GM23338 (cell line): ENCODE measurements around the gene RAPGEF5. TPM values are rescaled to one million over a fixed set of nuclear protein-coding genes. Genes with fewer than 3 reads are reported as not detected.

Source experiments
- ATAC-seq: fragments of 200-7000 bp; cut with Tn5 transposase; 3 replicates; pipeline ENCODE4 v1.9.1; 2020
- DNase-seq: peaks from one replicate; pipeline ENCODE4 v3.0.0-alpha.2; 2015; ENCODE audit warnings: low spot score
- H2AFZ ChIP-seq: fragments of 200-600 bp; sonication (generic); 2 replicates; pipeline ENCODE4 v1.8.0; 2016; ENCODE audit warnings: antibody characterized with exemption, mild to moderate bottlenecking, moderate library complexity
- H3F3A ChIP-seq: fragments of 200-600 bp; sonication (generic); replicated peaks from 2 replicates; pipeline ENCODE4 v1.8.0; 2017; ENCODE audit warnings: antibody characterized with exemption, mixed run types, low read depth
- H3K27ac ChIP-seq: fragments of 200-600 bp; sonication (generic); 2 replicates; pipeline ENCODE4 v1.6.1; 2016; ENCODE audit warnings: low read depth
- H3K27me3 ChIP-seq: fragments of 200-600 bp; sonication (generic); 2 replicates; pipeline ENCODE4 v1.8.0; 2016; ENCODE audit warnings: mild to moderate bottlenecking, mixed run types, moderate library complexity; ENCODE audit not compliant: insufficient read depth
- H3K36me3 ChIP-seq: fragments of 200-600 bp; sonication (generic); 2 replicates; pipeline ENCODE4 v1.8.0; 2016; ENCODE audit warnings: mild to moderate bottlenecking; ENCODE audit not compliant: insufficient read depth
- H3K4me1 ChIP-seq: fragments of 200-600 bp; sonication (generic); 2 replicates; pipeline ENCODE4 v1.8.0; 2016; ENCODE audit warnings: mild to moderate bottlenecking, moderate library complexity; ENCODE audit not compliant: insufficient read depth
- H3K4me2 ChIP-seq: fragments of 200-600 bp; sonication (generic); 2 replicates; pipeline ENCODE4 v1.7.1; 2017; ENCODE audit warnings: mixed run types
- H3K4me3 ChIP-seq: fragments of 200-600 bp; sonication (generic); 2 replicates; pipeline ENCODE4 v1.6.1; 2016; ENCODE audit warnings: mixed run types
- H3K79me2 ChIP-seq: fragments of 200-600 bp; sonication (generic); replicated peaks from 2 replicates; pipeline ENCODE4 v1.8.0; 2017; ENCODE audit warnings: mild to moderate bottlenecking; ENCODE audit not compliant: insufficient read depth
- H3K9me2 ChIP-seq: fragments of 200-600 bp; sonication (generic); 2 replicates; pipeline ENCODE4 v1.8.0; 2017; ENCODE audit not compliant: insufficient read depth
- H4K20me1 ChIP-seq: fragments of 200-600 bp; sonication (generic); replicated peaks from 2 replicates; pipeline ENCODE4 v1.8.0; 2017; ENCODE audit warnings: mild to moderate bottlenecking; ENCODE audit not compliant: insufficient read depth
- H3K27ac Mint-ChIP-seq: 2 replicates; pipeline ENCODE4 v1.8.0; 2020; ENCODE audit warnings: inconsistent platforms, mild to moderate bottlenecking, moderate library complexity, mixed read lengths
- H3K27me3 Mint-ChIP-seq: 3 replicates; pipeline ENCODE4 v1.8.0; 2022; ENCODE audit warnings: low read depth, mild to moderate bottlenecking, moderate library complexity, mixed read lengths, inconsistent platforms; ENCODE audit not compliant: insufficient read depth, poor library complexity
- H3K36me3 Mint-ChIP-seq: 3 replicates; pipeline ENCODE4 v1.8.0; 2021; ENCODE audit warnings: low read depth, mild to moderate bottlenecking, inconsistent platforms, moderate library complexity, mixed read lengths
- H3K4me1 Mint-ChIP-seq: 3 replicates; pipeline ENCODE4 v1.8.0; 2020; ENCODE audit warnings: mild to moderate bottlenecking, inconsistent platforms, mixed read lengths
- H3K4me3 Mint-ChIP-seq: 3 replicates; pipeline ENCODE4 v1.8.0; 2021; ENCODE audit warnings: moderate library complexity, mild to moderate bottlenecking, inconsistent platforms, mixed read lengths
- H3K9me3 Mint-ChIP-seq: 3 replicates; pipeline ENCODE4 v1.8.0; 2020; ENCODE audit warnings: moderate library complexity, mild to moderate bottlenecking, inconsistent platforms, mixed read lengths
- CREB1 ChIP-seq: fragments of 250-450 bp; sonication (Bioruptor Pico); IDR thresholded peaks from 2 replicates; pipeline ENCODE4 v1.5.0; 2020; ENCODE audit warnings: low read depth, mild to moderate bottlenecking, moderate library complexity
- EZH2phosphoT487 ChIP-seq: fragments of 200-600 bp; sonication (generic); IDR thresholded peaks from one replicate; pipeline ENCODE4 v1.8.1; 2018; ENCODE audit warnings: antibody characterized with exemption; ENCODE audit not compliant: unreplicated experiment
- JUNB ChIP-seq: IDR thresholded peaks from one replicate; pipeline ENCODE4 v1.6.1; 2016; ENCODE audit warnings: antibody characterized with exemption; ENCODE audit not compliant: unreplicated experiment
- NANOG ChIP-seq: IDR thresholded peaks from 2 replicates; pipeline ENCODE4 v1.6.1; 2016; ENCODE audit warnings: antibody characterized with exemption, borderline replicate concordance
- POLR2AphosphoS5 ChIP-seq: IDR thresholded peaks from 2 replicates; pipeline ENCODE4 v1.6.1; 2016; ENCODE audit warnings: antibody characterized with exemption, low read depth
- STAT1 ChIP-seq: IDR thresholded peaks from one replicate; pipeline ENCODE4 v1.6.1; 2016; ENCODE audit warnings: antibody characterized with exemption; ENCODE audit not compliant: unreplicated experiment
- ZNF114 ChIP-seq: fragments of 250-450 bp; sonication (Bioruptor Pico); IDR thresholded peaks from 2 replicates; pipeline ENCODE4 v1.5.0; 2020; ENCODE audit warnings: mild to moderate bottlenecking, moderate library complexity
- ZNF462 ChIP-seq: fragments of 250-450 bp; sonication (Bioruptor Pico); IDR thresholded peaks from 2 replicates; pipeline ENCODE4 v1.5.0; 2020; ENCODE audit warnings: mild to moderate bottlenecking, moderate library complexity
- polyA plus RNA-seq: library from polyadenylated mRNA; unstranded; fragments of >200 nt; fragmentation: Nextera tagmentation; extraction: Ambion mirVana; gene quantifications from 2 replicates; pipeline ENCODE4 v1.2.1, GENCODE V29; 2016
- total RNA-seq: library from RNA; depleted of rRNA; stranded (reverse); fragments of >200 nt; shearing (Covaris generic); gene quantifications from 2 replicates; pipeline ENCODE4 v1.2.3, GENCODE V29; 2014
- TF ChIP-seq, protein P1 (sequence below): IDR thresholded peaks from 2 replicates; pipeline ENCODE4 v1.6.1; 2016; ENCODE audit warnings: antibody characterized with exemption

Gene RAPGEF5
- total and polyA plus RNA-seq, 2 experiments from 2014 or later, result 6.3 to 13.1 TPM

DNA sequence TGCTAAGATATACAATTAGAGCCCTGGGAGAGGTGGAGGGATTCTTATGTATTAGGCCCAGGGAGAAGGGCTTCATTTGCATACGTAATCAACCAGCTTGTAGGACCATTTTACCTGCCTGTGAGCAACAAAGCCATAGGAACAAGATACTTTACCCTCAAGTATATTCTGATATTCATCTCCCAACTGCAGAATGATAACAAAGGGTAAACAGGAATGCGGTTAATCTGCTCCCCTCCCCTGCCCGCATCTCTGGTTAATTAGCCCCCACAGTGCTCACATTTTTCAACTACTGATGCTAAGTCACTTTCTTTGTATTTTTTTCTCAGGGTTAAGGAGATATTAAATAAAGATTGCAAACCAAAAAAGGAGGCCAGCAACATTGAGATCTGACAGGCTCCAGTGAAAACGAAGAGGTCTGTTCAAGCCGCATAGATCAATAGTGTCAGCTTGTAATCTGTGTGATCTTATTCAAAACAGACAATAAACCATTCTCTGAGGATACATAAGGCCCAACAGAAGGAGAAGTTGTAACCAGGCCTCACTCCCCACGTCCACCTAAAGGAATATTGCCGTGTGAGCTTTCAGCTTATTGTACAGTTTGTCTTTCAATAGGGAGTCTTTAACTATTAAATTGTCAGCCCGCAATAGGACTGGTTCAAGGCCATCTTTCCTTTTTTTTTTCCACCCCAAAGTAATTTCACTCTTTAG is 203.4 kb downstream of the RAPGEF5 start (continued):
- TF ChIP-seq ZNF462 (CRISPR knock-in tag) (no peak), STAT1 (no peak), POLR2AphosphoS5 (no peak), CREB1 (CRISPR knock-in tag) (no peak)

GRCh38 chr7:22152690-22153089 is 204.3 kb downstream of the RAPGEF5 start:
- peaks cover 17% of the 10 kb centered on the region for H3K4me1 ChIP-seq
- H3F3A ChIP-seq, result no peaks in the 10 kb centered on the region
- peaks cover 15% of the 10 kb centered on the region for H3K36me3 Mint-ChIP-seq
- H3K4me3 Mint-ChIP-seq, result no peak overlapping the region
- no peak overlapping the region for H2AFZ ChIP-seq
- no peaks in the 10 kb centered on the region for H4K20me1 ChIP-seq
- no peaks in the 10 kb centered on the region for H3K27me3 Mint-ChIP-seq
- no peaks in the 10 kb centered on the region for H3K9me2 ChIP-seq
- H3K27me3 ChIP-seq, result no peaks in the 10 kb centered on the region
- no peak for TF ChIP-seq JUNB
- TF ChIP-seq, protein P1, sequence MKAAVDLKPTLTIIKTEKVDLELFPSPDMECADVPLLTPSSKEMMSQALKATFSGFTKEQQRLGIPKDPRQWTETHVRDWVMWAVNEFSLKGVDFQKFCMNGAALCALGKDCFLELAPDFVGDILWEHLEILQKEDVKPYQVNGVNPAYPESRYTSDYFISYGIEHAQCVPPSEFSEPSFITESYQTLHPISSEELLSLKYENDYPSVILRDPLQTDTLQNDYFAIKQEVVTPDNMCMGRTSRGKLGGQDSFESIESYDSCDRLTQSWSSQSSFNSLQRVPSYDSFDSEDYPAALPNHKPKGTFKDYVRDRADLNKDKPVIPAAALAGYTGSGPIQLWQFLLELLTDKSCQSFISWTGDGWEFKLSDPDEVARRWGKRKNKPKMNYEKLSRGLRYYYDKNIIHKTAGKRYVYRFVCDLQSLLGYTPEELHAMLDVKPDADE, result no peak
- TF ChIP-seq ZNF114 (CRISPR knock-in tag), result no peak
- no peak for TF ChIP-seq POLR2AphosphoS5
- no peak for TF ChIP-seq NANOG
- TF ChIP-seq EZH2phosphoT487, result no peak
- peaks cover 25% of the 10 kb centered on the region for H3K4me1 Mint-ChIP-seq
- no peak overlapping the region for H3K27ac Mint-ChIP-seq
- H3K27ac ChIP-seq, result no peak overlapping the region
- no peak overlapping the region for H3K4me3 ChIP-seq
- H3K4me2 ChIP-seq, result no peak overlapping the region
- no peaks in the 10 kb centered on the region for H3K36me3 ChIP-seq
- DNase-seq, result no peak
- no peak for ATAC-seq
- H3K9me3 Mint-ChIP-seq, result no peaks in the 10 kb centered on the region
- H3K79me2 ChIP-seq, result no peaks in the 10 kb centered on the region
